Superior temporal gyrus (tissue), 1 donor: ENCODE measurements around the gene GALNT13.

Experiments used
- DNase-seq: peaks from one replicate; pipeline ENCODE4 v3.0.0-alpha.2; 2016; ENCODE audit errors: extremely low spot score

Gene GALNT13

DNA sequence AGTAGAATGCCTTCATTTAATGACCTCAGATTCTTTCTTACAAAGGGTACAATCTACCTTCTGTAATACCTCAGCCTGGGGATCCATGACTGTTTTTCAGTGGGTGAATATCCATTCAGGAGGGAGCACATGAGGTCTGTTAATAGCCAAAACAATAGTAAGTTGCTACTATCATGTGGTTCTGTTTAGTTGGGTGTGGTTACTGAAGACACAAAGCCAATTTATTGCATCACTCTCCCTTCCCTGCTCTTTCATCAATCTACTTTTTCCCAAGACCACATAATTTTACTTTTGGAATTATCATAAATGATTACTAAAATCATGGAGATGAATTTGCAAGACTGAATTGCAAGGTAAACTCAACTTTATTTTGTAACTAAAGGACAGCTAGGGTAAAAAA, 254.2 kb downstream of the GALNT13 start:
- no peak for DNase-seq

DNA sequence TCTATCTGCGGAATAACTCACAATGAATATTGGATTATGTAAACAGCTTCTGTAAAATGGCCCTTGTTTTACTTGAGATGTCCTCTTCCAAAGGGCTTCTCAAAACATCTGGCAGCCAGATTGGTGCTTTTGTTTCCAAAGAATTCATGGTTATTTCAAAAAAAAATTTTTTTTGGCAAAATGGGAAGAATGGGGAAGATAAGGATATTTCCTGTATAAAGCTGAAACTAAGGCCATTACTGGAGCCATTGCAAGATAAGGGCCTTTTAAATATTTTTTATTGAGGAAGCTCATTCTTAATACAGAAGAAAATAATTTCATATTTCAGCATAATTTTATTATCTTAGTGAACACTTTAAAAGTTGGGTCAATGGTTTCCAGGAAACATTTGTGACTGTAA, 259.1 kb downstream of the GALNT13 start:
- no peak for DNase-seq

DNA sequence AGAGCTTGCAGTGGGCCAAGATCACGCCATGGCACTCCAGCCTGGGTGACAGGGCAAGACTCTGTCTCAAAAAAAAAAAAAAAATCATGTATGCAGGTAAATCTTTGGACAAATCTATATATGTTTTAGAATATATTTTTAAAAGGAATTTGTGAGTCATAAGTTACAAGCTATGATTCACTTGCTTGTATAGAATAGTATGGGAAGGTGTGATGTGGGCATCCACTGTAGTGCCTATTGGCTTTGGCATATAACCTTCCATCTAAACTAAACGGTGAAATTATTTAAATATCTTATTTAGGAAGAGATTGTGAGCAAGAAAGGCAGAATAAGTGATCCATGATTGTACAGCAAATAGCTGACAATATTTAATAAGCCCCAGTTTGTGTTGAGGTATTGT, 261.1 kb downstream of the GALNT13 start:
- no peak for DNase-seq

DNA sequence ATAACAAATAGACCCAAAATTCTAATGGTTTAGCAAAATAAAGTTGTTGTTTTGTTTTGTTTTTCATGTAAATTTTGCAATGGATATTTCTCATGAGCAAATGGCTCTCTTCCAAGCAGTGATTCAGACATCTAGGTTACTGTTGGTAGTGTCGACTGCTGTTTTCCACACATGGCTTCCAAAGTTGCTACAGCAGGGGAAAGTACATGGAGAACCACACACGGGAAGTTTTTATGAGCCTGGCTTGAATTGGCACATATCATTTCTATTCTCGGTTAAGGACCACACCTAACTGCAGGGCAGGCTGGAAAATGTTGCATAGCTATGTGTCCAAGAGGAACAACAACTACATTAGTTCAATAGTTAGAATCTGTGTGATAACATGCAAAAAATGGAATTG, 262.1 kb downstream of the GALNT13 start:
- DNase-seq: no peak

DNA sequence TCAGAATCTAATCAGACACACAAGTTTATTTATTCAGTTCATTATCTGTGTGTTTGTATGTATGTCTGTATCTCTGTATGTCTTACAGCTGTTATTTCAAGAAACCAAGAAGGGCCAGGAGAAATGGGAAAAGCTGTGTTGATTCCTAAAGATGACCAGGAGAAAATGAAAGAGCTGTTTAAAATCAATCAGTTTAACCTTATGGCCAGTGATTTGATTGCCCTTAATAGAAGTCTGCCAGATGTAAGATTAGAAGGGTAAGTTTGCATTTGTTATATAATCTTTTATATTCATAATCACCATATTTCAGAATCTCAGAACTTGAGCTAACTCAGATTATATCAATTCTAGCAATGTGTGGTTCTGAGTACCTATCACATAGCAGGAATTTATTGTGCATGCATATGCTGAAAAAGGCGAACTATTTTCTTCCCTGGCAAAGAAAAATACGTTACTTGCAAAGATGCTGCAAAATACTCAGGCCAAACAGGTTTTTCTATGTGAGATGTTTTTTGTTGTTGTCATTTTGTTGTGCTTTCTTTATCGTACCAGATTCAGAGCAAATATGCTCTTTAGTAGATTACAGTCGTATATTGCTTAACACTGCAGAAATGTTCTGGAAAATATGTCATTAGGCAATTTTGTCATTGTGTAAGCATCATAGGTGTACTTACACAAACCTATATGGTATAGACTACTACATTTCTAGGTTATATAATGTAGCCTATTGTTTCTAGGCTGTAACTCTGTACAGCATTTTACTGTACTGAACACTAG, 268.7 kb downstream of the GALNT13 start:
- DNase-seq: no peak

DNA sequence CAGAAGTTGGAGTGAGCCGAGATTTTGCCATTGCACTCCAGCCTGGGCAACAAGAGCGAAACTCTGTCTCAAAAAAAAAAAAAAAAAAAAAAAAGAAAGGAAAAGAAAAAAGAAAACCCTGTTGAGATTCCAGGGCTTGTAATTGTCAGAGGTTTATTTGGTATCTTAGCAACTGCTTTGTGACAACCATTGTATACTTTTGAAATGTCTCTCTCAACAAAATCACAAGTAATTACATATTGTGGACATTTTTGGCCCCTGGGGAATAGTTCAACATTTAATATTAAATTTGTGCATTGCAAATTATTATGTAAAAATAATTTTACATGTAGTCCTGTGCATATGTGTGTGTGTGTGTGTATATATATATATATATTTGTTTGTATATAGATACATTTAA, 270.8 kb downstream of the GALNT13 start:
- DNase-seq: no peak

DNA sequence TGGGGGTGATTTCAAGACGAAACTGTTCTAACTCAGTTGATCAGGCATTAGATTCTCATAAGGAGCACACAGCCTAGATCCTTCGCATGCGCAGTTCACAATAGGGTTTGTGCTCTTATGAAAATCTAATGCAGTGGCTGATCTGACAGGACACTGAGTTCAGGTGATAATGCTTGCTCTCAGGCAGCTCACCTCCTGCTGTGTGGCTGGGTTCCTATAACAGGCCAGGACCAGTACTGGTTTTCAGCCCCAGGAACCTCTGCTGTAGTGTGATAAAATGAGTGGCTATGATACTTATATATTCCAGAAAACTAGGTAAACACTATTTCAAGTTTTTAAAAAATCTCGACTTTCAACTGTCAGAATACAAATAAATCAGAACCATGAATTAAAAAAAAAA, 271.4 kb downstream of the GALNT13 start:
- no peak for DNase-seq

DNA sequence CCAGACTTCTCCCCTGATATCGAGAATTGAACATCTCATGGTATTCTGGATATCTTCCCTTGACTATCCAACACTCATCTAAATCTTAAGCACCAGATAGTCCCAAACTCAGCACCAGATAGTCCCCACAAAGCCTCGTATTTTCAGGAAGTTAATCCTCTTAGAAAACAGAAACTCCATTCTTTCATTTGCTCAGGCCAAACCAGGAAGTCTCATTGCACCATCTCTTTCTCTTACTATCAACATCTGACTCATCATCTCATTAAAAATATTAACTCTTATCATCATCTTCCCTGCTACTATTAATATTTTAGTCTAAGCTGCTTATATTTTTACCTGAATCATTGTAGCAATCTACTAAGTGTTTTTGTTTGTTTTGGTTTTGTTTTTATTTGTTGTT, 286.4 kb downstream of the GALNT13 start:
- DNase-seq: no peak

DNA sequence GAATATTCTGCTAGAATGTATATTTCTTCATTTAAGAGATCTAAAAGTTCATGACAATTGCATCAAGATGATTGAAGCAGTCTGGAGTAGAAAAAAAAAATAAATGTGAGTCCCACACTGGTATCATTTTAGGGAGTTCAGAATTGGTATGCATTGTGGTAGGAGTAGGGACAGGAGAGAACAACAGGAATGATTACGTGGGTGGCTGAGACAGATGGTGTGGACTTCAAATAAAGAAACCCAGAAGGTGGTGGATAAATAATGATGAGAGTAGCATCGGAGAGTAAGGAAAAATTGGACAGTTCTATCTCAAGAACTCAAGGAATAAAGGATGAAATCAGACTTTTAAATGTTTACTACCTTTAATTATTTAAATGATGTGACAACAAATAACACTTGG, 289.6 kb downstream of the GALNT13 start:
- DNase-seq: no peak

DNA sequence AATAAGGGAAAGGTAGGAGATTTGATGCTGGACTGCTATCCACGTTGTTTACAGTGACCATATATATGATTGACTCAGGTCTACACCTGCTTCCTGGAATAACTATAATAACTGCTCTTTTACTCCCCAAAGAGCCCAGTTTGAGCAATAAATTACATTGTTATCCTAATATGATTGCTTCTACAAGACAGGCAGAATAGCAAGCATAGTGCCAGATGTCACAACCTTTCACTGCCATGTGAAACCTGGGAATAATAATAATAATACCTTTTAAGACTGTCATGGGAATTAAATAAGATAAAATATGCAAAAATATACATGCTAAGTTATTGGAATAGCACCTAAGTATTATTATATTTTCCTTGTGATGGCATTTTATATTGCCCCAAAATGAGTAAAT, 298.7 kb downstream of the GALNT13 start:
- no peak for DNase-seq

DNA sequence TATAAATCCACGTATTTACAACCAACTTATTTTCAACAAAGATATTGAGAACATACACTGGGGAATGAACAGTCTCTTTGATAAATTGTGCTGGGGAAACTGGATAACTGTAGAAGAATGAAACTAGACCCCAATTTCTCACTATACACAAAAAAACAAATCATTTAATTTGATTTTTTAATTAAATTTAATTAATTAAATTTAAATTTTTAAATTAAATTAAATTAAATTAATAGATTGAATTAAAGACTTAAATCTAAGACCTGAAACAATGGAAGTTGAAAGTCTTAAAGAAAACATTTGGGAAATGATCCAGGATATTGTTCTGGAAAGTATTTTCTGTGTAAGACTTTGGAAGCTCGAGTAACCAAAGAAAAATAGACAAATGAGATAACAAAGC, 301.4 kb downstream of the GALNT13 start:
- no peak for DNase-seq

DNA sequence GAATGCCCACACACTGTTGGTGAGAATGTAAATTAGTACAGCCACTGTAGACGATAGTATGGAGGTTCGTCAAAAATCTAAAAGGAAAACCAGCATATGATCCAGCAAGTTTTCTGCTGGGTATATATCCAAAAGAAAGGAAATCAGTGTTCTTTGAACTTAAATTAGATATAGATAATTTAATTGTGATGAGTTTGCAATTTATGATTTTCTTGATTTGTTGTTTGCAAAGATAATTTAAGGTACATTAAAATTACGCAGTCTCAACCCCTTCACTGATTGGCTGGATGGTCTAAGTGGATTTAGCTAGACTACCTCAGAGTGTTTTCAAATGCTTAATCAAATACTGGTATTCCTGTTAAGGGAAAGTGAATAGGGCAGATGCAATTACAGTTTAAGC, 302.2 kb downstream of the GALNT13 start:
- DNase-seq: no peak

DNA sequence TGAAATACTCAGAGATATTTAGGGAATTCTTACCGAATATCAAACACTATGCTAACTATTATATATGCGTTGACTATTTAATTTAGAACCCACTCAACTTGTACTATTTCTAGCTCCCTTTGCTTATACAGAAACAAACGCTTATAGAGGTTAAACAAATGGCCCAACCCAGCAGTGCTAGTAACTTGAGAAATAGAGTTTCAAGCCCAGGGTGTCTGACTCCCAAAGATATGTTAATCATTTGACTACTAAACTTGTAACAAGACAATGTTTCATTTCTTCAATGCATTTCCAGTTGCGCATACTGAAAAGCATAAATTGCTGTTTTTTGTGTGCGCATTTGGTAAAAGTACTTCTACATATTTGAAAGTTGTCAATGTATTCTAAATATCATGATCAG, 310.3 kb downstream of the GALNT13 start:
- no peak for DNase-seq

DNA sequence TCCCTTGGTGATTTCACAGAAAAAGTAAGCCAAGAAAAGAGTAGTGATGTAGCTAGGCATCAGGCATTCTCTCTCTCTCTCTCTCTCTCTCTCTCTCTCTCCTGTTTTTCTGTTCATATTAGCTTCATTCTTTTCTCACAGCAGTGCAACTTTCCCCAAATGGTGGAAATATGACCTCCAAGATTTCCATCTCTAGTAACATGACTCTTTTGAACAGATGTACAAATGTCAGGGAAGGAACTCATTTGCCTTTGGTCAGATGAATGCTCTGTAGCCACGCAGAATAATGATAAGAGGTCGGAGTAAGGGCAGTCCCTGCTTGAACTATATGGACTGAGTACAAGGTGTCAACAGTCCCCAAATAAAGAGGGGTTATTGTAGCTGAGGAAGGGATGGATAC, 316.2 kb downstream of the GALNT13 start:
- no peak for DNase-seq

DNA sequence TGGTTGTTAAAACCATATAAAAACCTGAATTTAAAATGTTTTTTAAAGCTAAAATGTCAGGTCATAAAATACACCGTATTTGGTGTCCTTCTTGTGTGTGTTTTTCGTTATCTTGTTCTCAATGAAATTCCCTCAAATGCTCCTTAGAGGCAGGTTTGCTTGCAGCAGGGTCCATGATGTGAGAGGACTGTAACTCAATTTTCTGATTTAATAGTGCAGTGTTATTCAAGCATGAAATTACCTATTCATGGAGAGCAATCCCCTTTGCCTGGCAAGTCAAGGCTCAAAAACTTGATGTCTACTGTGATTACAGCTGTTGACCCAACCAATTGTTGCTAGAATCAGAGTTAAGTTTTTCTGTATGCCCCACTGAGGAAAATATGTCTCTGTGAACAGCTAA, 318.2 kb downstream of the GALNT13 start:
- no peak for DNase-seq

DNA sequence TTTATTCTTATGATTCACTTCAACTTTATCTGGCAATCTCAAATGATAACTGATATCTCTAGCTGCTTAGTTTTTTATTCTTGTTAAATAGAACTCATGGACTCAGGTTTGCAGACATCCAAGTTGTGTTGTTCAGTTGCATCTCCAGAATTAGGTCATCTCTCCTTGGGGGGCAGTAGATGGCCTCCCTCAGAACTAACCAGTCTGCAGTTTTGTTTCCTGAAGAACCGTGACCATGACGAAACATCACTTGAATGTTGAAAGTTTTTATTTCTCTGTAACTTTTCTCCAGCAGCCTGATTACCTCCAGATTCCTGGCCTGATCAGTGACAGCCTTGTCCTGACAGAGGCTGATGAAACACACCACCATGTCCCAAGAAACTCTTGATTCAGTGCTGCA, 321.5 kb downstream of the GALNT13 start:
- no peak for DNase-seq

DNA sequence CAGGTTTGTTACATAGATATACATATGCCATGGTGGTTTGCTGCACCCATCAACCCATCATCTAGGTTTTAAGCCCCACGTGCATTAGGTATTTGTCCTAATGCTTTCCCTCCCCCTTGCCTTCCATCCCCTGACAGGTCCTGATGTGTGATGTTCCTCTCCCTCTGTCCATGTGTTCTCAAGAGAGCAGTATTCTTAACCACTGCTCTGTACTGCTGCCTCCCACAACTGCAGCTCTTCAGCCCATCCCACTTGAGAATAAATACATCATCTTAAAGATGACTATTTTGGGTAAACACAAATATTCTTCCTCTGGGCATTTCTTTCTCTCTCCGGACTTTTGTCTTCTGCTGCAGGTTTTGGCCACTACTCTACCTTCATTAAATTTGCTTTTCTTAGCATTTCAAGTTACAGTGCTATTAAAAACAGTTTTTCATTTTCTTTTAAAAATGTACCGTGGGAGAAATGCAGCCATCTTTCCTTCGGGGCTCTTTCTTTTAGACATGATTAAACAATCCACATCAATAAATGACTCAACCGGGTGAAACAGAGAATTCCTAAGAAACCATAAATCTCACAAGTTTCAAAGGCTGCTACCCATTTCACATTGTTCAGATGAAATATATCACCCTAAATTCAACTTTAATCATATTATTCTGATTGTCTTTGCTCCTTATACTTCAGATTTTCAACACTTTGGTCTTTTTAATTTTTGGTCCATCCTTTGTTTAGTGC, 323.4 kb downstream of the GALNT13 start:
- no peak for DNase-seq

DNA sequence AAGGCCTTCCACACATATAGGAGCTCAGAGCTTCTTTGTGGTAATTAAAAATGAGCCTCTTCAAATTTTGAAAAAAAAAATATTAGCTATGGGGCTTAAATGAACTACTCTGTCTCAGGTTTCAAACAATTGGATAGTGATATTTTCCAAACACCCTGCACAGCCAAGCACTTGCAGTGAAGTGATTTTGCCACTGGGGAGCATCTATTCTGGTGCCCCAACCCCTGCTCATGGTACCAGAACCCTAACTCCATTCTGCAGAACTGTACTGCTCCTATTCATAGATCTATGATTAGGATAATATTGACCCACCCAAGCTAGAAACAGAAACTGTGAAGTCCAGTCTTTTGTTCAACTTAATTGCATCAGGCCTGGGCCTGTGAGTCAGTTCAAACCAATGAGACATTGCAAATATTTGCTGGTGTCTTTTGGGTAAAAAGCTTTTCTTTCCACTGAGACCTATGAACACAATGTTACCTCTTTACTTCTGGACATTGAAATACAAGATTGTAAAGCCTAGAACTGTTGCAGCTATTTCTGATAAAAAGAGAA, 324.0 kb downstream of the GALNT13 start:
- DNase-seq: no peak

DNA sequence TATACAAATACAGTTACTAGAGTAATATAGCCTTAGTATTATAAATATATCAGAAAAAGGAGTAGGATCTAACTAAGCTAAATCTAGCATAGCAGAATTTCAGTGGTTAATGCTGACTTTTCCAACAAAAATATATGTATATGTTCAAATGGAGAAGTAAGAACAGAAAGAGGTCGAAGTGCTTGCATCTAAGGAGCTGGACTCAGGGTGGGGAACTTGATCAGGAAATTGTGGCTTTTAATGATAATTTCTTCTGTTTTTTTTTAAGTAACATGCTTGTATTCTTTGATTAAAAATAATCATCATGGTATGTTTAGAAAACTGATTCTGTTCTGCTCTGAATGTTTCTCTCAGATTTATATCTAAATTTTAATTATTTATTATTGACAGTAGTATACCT, 327.1 kb downstream of the GALNT13 start:
- DNase-seq: no peak

DNA sequence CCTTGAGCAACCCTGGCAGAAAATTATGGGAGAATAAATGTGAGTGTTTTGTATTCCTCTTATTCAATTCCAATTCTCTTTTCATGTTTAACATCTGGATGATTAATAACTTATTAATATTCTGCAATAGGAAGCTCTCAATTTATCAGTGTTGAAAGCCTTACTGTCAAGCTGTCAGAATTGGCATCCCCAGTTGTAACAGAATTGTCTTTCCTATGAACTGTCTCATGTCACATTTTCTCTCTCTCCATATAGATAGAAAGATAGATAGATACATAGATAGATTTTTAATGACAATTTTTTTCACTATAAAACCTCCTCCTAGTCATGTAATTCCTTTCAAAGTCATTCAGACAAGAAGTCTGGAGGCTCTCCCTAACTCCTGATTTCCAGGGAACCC, 331.5 kb downstream of the GALNT13 start:
- no peak for DNase-seq

DNA sequence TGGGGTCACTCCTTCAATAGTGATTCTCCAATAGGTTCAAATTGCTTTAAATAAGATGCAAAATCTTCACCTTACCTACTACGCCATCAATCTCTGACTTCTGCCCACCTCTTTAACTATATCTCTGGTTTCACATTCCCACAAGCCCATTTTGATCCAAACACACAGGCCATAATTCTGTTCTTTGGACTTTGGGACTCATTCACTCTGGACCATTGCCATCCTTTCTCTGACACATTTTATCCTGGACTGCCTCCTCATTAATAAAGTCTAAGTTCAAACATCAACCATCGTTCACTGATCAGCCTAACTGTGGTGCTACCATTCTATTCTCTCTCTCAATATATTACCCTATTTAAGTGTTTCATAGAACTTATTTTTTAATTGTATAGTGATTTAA, 332.2 kb downstream of the GALNT13 start:
- no peak for DNase-seq

DNA sequence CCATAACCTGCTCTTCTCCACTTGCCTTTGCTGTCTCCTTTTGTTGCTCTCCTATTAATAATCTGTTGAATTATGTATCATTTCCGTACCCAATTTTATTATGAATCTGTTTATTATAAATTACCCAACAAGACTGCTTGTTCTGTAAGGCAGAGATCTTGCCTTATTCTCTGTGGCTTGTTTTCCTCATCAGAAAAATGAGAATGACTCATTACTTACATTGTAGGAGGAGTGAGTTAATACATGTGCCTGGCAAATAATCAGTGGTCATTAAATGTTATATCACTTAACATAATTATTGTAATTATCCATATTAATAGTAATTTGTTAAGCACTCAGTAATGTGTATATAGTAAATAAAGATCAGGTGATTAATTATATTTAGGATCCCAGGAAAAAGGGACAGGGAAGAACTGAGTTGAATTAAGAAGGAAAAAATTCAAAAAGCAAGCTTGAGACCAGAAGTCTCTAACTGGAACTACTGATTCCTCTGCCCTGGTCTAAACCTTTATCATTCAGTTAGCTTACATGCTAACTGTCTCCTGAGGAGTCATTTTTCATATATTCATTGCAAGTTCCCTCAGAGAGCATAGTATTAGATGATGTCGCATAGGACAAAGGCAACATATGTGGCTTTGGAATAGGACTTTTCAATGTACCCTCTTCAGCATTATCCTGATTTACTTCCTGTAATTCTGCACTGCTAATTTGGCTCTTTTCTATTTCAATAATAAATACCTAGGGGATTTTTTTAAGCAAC, 335.7 kb downstream of the GALNT13 start:
- no peak for DNase-seq

DNA sequence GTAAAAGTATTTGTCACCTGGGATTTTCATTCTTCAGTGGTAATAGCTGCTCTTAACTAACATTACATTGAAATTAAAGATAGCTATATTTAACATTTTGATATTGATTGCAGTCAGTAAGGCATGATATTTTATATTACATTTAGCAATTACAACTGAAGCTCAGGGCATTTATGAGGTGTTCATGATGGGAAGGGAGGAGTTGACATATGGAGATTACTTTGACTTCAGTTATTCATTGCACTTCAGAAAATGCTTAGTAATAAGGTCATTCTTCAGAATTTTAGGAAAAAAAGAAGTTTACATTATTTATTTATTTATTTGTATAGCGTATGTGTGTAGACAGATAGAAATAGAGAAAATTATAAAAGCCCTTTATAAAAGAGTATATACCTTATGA, 352.0 kb downstream of the GALNT13 start:
- no peak for DNase-seq
